GM18909 (cell line): ENCODE measurements around the gene EDIL3.

Experiments
- ATAC-seq: cut with Tn5 transposase; IDR thresholded peaks from one replicate; pipeline ENCODE4 v1.9.1; 2021; ENCODE audit warnings: mild to moderate bottlenecking; ENCODE audit not compliant: unreplicated experiment, poor library complexity

EDIL3 gene, protein sequence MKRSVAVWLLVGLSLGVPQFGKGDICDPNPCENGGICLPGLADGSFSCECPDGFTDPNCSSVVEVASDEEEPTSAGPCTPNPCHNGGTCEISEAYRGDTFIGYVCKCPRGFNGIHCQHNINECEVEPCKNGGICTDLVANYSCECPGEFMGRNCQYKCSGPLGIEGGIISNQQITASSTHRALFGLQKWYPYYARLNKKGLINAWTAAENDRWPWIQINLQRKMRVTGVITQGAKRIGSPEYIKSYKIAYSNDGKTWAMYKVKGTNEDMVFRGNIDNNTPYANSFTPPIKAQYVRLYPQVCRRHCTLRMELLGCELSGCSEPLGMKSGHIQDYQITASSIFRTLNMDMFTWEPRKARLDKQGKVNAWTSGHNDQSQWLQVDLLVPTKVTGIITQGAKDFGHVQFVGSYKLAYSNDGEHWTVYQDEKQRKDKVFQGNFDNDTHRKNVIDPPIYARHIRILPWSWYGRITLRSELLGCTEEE

DNA sequence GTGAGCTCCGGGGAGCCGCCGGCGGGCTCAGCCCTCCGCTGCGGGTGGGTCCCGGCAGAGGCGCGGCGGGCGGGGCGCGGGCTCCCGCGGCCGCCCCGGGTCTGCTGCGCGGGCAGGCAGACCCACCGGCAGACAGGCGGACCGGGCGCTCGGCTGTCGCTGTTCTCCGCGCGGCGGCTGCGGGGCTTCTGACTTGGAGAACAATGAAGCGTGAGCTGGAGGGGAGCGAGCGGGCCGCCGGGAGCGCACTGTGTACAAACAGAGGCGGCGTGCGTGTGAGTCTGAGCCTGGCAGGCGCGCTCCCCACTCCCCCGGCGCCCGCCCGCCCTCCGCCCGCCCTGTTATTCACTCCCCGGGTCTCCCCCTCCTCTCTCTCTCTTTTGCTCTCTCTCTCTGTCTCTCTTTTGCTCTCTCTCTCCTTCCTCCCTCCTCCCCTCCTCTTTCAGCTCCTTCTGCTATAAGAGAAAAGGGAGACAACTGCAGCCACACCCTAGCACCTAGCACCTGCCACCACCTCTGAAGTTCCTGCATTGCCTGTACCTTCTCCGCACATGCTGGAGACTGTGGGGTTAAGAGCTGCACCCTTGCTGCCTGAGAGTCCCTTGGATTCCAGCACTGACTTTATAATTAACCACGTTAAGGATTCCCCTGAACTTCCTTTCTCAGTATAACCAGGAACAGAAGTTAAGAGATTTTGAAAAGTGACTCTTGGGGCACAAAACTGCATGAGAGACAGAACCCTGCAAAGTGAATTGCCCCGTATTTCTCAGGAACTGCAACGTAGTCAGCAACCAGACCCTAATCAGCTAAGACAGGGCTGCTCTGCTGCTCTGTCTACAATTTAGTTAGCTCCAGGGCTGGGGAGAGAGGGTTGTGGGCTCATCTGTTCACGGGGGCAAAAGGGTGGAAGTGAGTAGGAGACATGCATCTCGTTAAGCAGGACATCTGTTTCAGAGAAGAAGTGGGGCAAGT is at the start of gene EDIL3:
Gene EDIL3, minus strand, starts transcription at position 277 of the 972 bp plus-strand sequence. CDS start 506 bp downstream, outside the sequence.
- ATAC-seq: no peak

DNA sequence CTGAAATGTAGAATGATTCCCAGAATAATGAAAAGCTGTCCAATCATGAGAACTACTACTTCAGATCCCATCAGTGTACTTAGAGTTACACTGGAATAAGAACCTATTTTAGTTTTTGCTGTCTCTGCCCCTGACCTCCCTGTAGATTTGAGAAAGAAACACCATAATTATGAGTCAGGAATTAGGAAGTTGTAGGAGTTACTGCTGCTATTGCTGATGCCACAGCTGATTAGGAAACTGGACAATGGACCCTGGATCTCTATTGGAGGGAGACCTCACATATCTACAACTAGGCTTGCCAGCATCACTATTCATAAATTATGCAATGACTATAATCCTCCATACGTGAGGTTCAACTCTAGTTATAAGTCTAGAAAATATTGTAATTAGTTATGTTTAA is 48.8 kb upstream of the EDIL3 start:
- no peak for ATAC-seq

DNA sequence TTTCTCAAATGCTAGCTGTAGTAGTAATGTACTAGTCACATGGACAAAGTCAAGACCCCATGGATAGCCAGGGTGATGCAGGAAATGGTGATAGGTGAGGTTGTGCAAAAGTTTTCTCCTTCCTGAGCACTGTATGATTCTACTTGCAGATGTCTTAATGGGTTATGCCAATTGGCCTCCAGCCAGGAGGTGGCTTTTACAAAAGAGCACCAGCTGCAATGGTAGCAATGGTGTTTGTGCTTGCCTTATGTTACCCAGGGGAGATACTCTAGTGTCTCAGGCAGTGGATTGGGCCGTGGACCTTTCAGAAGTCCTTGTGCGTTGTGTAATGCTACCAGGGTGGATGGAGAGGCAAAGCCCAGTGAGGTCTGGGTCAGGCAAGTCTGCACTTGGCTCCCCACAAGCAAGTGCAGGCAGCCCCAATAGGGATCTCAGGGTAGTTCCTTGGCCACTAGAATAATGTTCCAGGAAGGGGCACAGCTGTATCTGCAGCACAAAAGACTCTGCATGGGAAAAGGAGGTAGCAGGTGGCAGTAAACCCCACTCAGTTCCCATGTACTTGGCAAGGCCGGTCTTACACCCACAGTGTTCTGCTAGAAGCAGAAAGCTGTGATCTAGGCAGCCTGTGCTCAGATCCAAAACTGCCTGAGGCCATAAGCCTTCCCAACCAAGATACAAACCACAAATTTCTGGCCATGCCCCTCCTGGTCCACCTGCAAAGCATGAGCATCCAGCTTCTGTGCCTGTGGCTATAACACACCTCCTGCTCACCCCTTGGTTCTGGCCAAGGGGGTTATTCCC is 46.4 kb upstream of the EDIL3 start:
- no peak for ATAC-seq

DNA sequence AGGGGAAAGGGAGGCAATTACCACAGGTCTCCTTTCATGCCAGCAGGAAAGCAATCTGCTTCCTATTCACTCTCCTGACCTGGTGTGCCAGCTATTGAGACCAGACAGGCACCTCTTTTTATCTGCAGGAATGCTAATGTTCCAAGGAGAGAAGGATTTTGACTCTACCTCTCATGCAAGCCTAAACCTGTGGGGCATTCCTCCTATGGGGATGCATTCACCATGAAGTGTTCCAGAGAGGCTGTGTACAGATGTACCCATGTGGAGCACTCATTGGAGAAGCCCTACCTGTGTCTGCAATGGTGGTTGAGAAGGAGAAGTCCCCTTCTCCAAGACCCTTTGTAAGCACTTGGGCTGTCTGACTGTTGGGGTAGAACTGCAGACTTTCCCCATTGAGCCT is 45.4 kb upstream of the EDIL3 start:
- no peak for ATAC-seq

DNA sequence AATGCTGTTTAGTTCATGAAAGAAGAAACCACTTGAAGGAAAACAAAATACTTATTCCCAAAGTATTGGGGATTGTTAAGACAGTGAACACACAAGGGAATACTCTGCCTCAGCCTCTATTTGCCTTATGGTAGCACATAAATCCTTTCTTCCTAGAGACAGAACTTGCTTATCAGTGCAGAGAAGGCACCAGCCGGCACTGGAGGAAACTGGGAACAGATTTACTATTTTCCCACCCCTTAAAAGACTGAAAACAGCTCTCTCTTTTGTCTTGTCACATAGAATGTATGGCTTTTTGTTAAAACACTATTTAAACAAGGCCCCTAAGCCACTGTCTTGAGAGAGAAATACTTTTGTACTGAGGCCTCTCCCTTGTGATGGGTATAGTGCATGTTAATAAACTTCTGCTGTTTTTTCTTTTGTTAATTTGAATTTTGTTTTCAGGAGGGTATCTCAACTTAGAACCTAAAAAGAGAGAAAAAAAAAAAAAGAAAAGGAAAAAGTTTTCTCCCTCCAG is 40.7 kb upstream of the EDIL3 start:
- ATAC-seq: no peak

DNA sequence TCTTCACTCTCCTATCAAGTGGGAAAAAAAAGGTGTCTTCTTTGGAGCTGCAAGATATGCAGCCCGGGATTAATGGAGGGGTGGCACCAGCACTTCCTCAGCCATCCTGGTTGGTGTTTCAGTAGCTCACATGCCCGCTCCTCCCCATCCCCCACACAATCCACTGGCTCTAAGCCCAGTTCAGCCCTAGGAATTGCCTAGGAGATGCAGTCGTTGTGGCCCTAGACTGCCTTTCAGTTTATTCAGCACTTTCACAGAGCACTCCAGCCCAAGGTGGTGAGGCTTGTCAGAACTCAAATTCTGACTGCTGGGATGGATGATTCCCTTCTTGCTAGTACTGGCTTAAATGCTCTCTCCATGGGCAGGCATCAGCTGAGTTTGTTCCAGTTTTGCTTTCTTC is 35.1 kb upstream of the EDIL3 start:
- no peak for ATAC-seq

DNA sequence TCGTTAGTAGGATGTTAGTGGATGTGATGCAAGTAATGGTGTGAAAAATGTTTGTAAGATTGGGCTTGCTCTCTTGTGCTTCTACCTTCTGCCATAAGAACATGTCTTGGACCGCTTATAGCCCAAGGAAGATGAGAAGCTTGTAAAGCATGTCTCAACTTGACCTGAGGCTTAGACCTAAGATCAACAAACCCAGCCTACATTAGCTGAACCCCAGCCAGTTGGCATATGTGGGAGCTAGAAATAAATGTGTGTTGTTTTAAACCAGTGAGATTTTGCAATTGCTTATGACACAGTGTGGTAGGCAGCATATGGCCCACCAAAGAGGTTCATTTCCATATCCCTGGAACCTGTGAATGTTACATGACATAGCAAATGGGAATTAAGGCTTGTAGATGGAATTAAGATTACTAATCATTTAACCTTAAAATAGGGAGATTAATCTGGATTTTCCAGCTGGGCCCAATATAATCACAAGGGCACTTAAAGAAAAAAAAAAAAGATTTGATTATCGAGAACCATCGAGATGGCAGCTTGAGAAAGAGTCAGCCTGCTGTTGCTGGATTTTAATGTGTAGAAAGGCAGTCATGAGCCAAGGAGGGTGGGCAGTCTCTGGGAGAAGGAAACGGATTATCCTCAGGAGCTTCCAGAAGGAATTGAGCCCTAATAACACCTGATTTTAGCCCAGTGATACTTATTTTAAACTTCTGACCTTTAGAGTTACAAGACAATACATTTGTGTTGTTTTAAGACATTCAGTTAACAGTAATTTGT is 27.3 kb upstream of the EDIL3 start:
- no peak for ATAC-seq

DNA sequence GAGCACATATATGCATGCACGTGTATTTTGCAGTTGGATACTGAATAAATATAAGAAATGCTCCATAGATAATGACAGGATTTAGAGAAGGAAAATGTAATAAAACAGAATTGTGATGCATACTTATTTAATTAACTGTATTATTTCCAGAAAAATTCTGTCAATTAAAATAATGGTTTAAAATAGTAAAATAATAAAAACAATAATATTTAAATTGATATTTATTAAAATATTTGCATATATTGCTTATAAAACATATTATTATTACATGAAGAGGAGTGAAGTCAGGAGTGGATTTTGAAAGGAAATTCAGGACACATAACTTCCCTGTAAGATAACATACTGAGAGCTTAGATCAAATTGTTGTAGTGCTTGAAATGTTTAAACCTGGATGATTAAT is 21.4 kb upstream of the EDIL3 start:
- ATAC-seq: no peak

DNA sequence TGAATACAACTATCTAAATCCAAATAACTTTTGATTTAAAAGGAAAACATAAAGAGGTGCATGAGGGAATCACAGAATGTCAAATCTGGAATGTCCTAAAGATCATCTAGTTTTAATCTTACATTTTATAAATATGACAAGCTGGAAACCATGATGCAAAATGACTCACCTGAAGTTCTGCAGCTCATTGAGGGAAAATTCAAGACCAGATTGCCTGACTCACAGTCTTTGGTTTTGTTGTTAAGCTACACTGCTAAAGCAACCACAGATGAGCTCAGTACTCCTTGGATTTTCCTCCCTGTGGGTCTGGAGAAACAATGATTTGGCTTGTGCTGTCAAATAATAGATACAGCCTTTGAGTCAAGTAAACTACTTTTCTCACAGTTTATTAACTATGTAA is 19.1 kb upstream of the EDIL3 start:
- ATAC-seq: no peak

DNA sequence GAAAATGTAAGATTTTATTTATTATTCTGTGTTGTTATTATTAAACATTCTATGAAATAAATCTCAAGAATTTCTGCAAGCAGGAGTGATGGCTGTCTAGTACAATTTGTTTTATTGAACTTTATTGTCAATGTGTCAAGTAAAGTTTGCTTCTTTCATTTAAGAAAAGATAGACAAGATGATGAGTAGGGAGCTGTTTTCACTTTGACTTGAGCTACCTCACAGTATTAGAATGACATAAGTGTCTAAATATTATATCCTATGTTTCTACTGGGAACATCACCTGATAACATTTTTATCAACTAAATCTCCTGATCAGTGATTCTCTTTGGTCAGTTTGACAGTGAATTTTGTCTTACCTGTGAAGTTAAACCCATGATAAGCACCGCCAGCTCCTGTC is 12.7 kb upstream of the EDIL3 start:
- no peak for ATAC-seq

DNA sequence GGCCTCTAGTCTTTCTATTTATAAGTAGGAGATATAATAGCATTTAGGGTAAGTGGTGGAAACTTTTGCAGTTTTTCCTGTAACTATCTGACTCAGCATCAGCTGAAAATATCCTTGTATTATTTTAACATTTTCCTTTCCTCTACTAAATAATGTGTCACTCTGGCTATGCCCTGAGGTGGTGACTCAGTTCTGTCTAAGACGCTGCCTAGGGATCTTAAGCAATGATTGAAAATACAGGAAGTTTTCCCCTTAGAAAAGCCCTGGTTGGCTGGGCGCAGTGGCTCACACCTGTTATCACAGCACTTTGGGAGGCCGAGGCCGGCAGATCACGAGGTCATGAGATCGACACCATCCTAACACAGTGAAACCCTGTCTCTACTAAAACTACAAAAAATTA is 9.3 kb upstream of the EDIL3 start:
- no peak for ATAC-seq

DNA sequence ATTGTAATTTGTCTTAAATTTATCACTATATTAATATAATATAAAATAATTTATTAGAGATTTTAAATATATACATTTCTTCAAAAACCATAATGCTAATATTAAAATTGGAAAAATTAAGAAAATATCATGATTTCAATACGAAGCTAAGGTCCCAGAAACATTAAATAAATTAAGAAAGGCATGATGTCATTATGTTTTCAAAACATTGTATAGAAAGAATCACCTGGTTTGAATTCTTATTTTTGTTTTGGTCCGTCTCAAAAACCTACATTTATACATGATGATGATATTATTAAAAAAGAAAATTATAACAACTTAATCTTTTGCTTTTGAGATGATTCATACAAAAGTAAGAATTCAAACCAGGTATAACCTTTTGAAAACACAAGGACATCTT is 8.2 kb upstream of the EDIL3 start:
- no peak for ATAC-seq

DNA sequence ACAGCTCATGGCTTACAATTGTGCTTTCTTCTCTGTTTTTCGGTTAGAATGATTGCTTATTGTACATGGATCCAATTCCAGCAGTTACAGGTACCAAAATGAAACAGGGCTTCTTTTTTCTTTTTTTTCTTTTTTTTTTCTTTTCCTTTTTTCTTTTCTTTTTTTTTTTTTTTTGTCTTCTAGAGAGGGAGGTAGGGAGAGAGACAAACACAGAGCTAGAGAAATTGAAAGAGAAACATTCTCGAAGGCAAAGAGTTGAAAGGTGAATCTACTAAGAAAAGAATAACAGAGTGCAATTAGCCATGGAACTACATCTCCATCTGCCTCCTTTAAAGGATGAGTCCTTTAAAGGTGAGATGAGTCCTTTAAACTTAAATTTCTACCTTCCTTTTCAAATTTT is 1.0 kb upstream of the EDIL3 start:
- ATAC-seq: no peak

DNA sequence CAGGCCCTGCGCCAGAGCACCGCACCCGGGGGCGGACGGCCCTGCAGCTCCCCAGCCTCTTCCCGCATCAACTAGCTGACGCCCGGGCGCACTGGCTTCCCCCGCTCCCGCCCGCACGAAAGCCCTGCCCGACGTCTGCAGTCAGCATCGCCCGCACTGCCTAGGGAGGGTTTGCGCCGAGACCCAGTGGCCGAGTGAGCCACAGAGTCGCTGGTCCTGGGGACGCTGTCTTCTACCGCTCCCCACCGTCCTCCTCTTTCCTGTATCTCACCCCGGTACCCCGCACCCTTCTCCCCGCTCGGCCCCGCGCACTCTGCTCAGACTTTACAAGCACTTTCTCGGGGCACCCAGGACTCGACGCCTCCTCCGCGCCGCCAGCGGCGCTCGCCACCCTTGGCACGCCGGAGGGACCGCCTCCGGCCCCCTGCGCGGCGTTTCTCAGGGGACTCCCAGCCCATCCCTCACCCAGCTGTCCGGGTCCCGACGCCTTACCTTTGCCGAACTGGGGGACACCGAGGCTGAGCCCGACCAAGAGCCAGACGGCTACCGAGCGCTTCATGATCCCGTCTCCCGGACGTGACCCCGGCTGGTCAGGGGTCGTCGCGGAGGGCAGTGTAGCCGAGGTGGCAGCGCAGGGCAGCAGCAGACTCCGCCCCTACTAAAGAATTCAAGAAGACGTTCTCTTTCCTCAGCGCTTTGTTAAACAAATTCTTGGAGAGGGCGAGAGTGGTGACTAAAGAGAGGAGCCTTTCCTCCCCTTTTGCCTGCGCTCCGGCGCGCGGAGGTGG is 670 bp downstream of the EDIL3 start:
- no peak for ATAC-seq

DNA sequence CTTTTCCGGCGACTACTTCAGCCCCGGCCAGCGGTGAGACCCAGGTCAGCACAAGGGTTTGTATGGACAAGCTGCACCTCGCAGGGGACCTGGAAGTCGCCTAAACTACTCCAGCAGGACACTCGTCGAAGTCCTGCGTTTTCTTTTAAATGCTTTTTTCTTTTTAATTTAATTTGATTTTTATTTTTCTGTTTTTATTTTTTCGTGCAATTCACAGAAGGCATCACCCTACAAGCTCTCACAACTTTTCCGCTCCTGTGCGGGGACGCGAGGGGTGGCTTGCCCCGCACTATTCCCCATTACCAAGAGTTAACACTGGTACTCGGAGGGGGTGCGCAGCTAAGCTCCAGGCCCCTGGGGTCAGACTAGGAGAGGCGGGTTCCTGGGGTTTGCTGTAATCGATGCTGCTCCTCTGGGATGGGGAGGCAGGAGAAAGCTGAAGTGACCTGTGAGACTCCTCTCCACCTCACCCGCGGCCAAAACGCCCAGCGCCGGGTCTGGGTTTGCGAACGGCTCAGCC is 1.3 kb downstream of the EDIL3 start:
- ATAC-seq: no peak

DNA sequence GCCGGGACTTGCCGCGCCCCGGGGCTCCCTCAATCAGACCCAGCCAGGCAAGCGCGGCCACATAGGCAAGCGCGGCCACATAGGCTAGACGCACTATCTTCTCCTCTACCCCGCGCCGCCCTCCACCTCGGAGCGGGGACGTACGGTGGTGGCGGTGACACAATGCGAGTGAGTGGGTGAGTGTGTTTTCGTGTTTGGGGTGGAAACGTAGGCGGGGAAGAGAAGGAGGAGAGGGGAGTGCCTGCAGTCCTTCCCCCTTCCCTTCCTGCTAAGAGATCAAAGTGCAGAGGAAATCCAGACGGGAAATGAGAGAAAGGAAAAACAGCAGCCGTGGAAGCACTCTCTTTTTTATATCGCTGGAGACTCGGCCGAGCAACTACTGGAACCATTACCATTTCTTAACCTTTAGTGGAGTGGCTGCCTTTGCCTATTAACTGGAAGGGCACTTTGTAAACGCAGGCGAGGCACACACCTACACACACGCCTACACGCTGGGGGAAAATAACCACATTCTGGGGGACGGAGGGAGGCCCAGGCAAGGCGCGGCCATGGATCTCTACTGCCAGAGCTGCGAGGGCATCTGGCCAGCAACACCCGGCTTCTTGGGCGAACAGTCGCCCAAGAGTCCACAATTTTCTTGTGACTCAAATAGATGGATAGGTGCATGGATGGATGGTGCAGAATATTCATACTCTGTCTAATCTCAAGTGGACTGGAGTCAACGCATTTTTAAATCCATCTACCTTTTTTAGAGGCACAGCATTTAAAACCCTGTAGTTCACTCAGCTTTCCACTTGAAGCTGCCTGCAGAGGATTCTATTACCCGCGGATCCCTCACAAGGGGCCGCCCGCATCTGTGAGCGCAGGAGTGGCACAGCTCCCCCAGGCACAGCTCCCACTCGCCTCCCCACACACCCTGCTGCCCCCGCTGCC is 2.1 kb downstream of the EDIL3 start:
- ATAC-seq: no peak
